Breast epithelium (tissue), 4 donors: ENCODE data around the gene NDUFAB1. TPM values are rescaled to one million over a fixed set of nuclear protein-coding genes. Genes with fewer than 3 reads are reported as not detected.

Experiments used
- DNase-seq, 2 donors: peaks; one replicate each; pipeline ENCODE4 v3.0.0-alpha.2; 2019; ENCODE audit warnings: low spot score in 2 of 2
- H3K27ac ChIP-seq, 2 donors: fragments of 200-600 bp; sonication (generic) in 1 of 2; one replicate each; pipeline ENCODE4 v1.5.1; 2016 to 2019; ENCODE audit warnings: mild to moderate bottlenecking in 1 of 2
- H3K27me3 ChIP-seq, 2 donors: fragments of 200-600 bp; sonication (generic) in 1 of 2; one replicate each; pipeline versions ENCODE4 v1.5.1 to v1.6.0; 2017 to 2019; ENCODE audit warnings: control low read depth in 1 of 2, mild to moderate bottlenecking in 1 of 2
- H3K36me3 ChIP-seq: fragments of 200-600 bp; one replicate; pipeline ENCODE4 v1.5.1; 2019
- H3K4me1 ChIP-seq, 2 donors: fragments of 200-600 bp; sonication (generic); one replicate each; pipeline ENCODE4 v1.5.1; 2016 to 2019; ENCODE audit warnings: control low read depth in 1 of 2
- H3K4me3 ChIP-seq, 3 donors: fragments of 200-600 bp; sonication (generic); 1 replicate in 2 of 3; 2 replicates in 1 of 3; pipeline ENCODE4 v1.5.1; 2016 to 2019; ENCODE audit warnings: mild to moderate bottlenecking in 3 of 3, moderate library complexity in 2 of 3
- H3K9me3 ChIP-seq, 2 donors: fragments of 200-600 bp; sonication (generic) in 1 of 2; one replicate each; pipeline ENCODE4 v1.5.1; 2016 to 2019; ENCODE audit warnings: control low read depth in 1 of 2
- CTCF ChIP-seq, 3 donors: fragments of 450-650 bp; IDR thresholded peaks; one replicate each; pipeline ENCODE4 v1.5.1; 2016 to 2017; ENCODE audit warnings: antibody characterized with exemption in 3 of 3, mild to moderate bottlenecking in 3 of 3, moderate library complexity in 3 of 3
- POLR2A ChIP-seq: fragments of 450-650 bp; IDR thresholded peaks from one replicate; pipeline ENCODE4 v1.6.1; 2016; ENCODE audit warnings: antibody characterized with exemption, mild to moderate bottlenecking, moderate library complexity
- POLR2AphosphoS5 ChIP-seq, 3 donors: sonication (generic); formaldehyde crosslinking; IDR thresholded peaks; one replicate each; pipeline ENCODE4 v1.6.1; 2017; ENCODE audit warnings: antibody characterized with exemption in 3 of 3
- intact Hi-C: fragments of 100-400 bp; cut with DNase I; formaldehyde crosslinking; loops from one replicate; pipeline ENCODE4 v1.15.1; 2023; ENCODE audit warnings: low total_unique reads
- total RNA-seq, 3 donors: library from RNA; depleted of rRNA; stranded (reverse); fragments of >200 nt; gene quantifications; one replicate each; pipeline ENCODE4 v1.1.0, GENCODE V29; 2016

Gene NDUFAB1
- total RNA-seq, 3 donors from 2014 or later, result 59.4 to 75.1 (median 64.6) TPM

GRCh38 chr16:23571895-23572294, 24.2 kb downstream of the NDUFAB1 start:
- no peaks in the 10 kb centered on the region for H3K27me3 ChIP-seq
- DNase-seq, result no peak
- H3K36me3 ChIP-seq, result peaks cover 6% of the 10 kb centered on the region
- TF ChIP-seq CTCF (IDR thresholded peaks at IDR 0.05) (no peak), POLR2A (no peak), POLR2AphosphoS5 (IDR thresholded peaks at IDR 0.05) (no peak)
- H3K4me1 ChIP-seq, result no peaks in the 10 kb centered on the region
- H3K4me3 ChIP-seq, result no peak overlapping the region
- no peaks in the 10 kb centered on the region for H3K9me3 ChIP-seq
- no peak overlapping the region for H3K27ac ChIP-seq
- intact Hi-C loops, result no loop called here

GRCh38 chr16:23570992-23571632, 25.0 kb downstream of the NDUFAB1 start:
- no peak overlapping the region for H3K27ac ChIP-seq
- no peak for DNase-seq
- intact Hi-C loops, result no loop called here
- peaks cover 6% of the 10 kb centered on the region for H3K36me3 ChIP-seq
- H3K27me3 ChIP-seq, result no peaks in the 10 kb centered on the region
- H3K4me1 ChIP-seq, result no peaks in the 10 kb centered on the region
- H3K4me3 ChIP-seq, result no peak overlapping the region
- H3K9me3 ChIP-seq, result no peaks in the 10 kb centered on the region
- TF ChIP-seq CTCF (IDR thresholded peaks at IDR 0.05) (no peak), POLR2A (no peak), POLR2AphosphoS5 (IDR thresholded peaks at IDR 0.05) (no peak)

- Histone ChIP-seq H3K27ac (no peak overlapping the region), H3K9me3 (no peaks in the 10 kb centered on the region), H3K36me3 (peaks cover 9% of the 10 kb centered on the region), H3K27me3 (no peaks in the 10 kb centered on the region), H3K4me3 (no peak overlapping the region), H3K4me1 (no peaks in the 10 kb centered on the region)
- TF ChIP-seq POLR2A (no peak), POLR2AphosphoS5 (IDR thresholded peaks at IDR 0.05) (no peak), CTCF (IDR thresholded peaks at IDR 0.05) (no peak)
- no peak for DNase-seq
- intact Hi-C loops, result loop anchor here (2.0 kb wide), 1 partner anchor 45 kb away; no protein-coding TSS in a partner anchor
These were observed 28.5 kb downstream of the NDUFAB1 start for GRCh38 chr16:23567602-23568001.

- no peak for DNase-seq
- TF ChIP-seq POLR2AphosphoS5 (IDR thresholded peaks at IDR 0.05) (no peak), POLR2A (no peak), CTCF (IDR thresholded peaks at IDR 0.05) (no peak)
- Histone ChIP-seq H3K36me3 (peaks cover 12% of the 10 kb centered on the region), H3K27me3 (no peaks in the 10 kb centered on the region), H3K9me3 (no peaks in the 10 kb centered on the region), H3K27ac (peak overlapping the region in 1 of 2 donors; percentile 9), H3K4me3 (no peak overlapping the region), H3K4me1 (no peaks in the 10 kb centered on the region)
- intact Hi-C loops, result no loop called here
These were observed 29.4 kb downstream of the NDUFAB1 start for GRCh38 chr16:23566724-23567123.

GRCh38 chr16:23564575-23565363, 31.3 kb downstream of the NDUFAB1 start:
- DNase-seq, result peak in 1 of 2 donors; percentile 81
- intact Hi-C loops, result no loop called here
- no peaks in the 10 kb centered on the region for H3K27me3 ChIP-seq
- H3K4me1 ChIP-seq, result no peaks in the 10 kb centered on the region
- peak overlapping the region; percentile 41 to 67 for H3K27ac ChIP-seq
- peaks cover 6% of the 10 kb centered on the region for H3K36me3 ChIP-seq
- H3K9me3 ChIP-seq, result no peaks in the 10 kb centered on the region
- no peak for TF ChIP-seq CTCF (IDR thresholded peaks at IDR 0.05)
- no peak for TF ChIP-seq POLR2AphosphoS5 (IDR thresholded peaks at IDR 0.05)
- TF ChIP-seq POLR2A, result no peak
- H3K4me3 ChIP-seq, result no peak overlapping the region
